Right atrium auricular region (tissue), 2 donors: ENCODE measurements around the gene PPFIA3. TPM values are rescaled to one million over a fixed set of nuclear protein-coding genes. Genes with fewer than 3 reads are reported as not detected.

Experiments
- DNase-seq: peaks from one replicate; pipeline ENCODE4 v3.0.0-alpha.2; 2019; ENCODE audit warnings: low spot score
- H3K27ac ChIP-seq, 2 donors: fragments of 200-600 bp; sonication (generic); 1 replicate in 1 of 2; 2 replicates in 1 of 2; pipeline ENCODE4 v1.5.1; 2016 to 2019
- H3K27me3 ChIP-seq, 2 donors: fragments of 200-600 bp; sonication (generic); one replicate each; pipeline versions ENCODE4 v1.5.1 to v1.6.0; 2017 to 2019
- H3K36me3 ChIP-seq: fragments of 200-600 bp; sonication (generic); one replicate; pipeline ENCODE4 v1.5.1; 2016
- H3K4me1 ChIP-seq, 2 donors: fragments of 200-600 bp; sonication (generic); one replicate each; pipeline versions ENCODE4 v1.5.1 to v1.6.0; 2017 to 2019
- H3K4me3 ChIP-seq, 2 donors: fragments of 200-600 bp; sonication (generic); 1 replicate in 1 of 2; 2 replicates in 1 of 2; pipeline ENCODE4 v1.5.1; 2017 to 2019; ENCODE audit warnings: mild to moderate bottlenecking in 1 of 2, moderate library complexity in 1 of 2
- H3K9me3 ChIP-seq, 2 donors: fragments of 200-600 bp; sonication (generic); one replicate each; pipeline ENCODE4 v1.5.1; 2019
- total RNA-seq, 2 donors: library from RNA; depleted of rRNA; stranded (reverse); fragments of >200 nt; gene quantifications; one replicate each; pipeline ENCODE4 v1.1.0, GENCODE V29; 2016
- TF ChIP-seq, protein P1 (sequence below), 2 donors: fragments of 200-600 bp; sonication (generic); IDR thresholded peaks; one replicate each; pipeline ENCODE4 v1.5.1; 2019; ENCODE audit warnings: antibody characterized with exemption in 2 of 2

PPFIA3 gene
- total RNA-seq, 2 donors from 2014 or later, result 5.0 to 6.8 TPM

DNA sequence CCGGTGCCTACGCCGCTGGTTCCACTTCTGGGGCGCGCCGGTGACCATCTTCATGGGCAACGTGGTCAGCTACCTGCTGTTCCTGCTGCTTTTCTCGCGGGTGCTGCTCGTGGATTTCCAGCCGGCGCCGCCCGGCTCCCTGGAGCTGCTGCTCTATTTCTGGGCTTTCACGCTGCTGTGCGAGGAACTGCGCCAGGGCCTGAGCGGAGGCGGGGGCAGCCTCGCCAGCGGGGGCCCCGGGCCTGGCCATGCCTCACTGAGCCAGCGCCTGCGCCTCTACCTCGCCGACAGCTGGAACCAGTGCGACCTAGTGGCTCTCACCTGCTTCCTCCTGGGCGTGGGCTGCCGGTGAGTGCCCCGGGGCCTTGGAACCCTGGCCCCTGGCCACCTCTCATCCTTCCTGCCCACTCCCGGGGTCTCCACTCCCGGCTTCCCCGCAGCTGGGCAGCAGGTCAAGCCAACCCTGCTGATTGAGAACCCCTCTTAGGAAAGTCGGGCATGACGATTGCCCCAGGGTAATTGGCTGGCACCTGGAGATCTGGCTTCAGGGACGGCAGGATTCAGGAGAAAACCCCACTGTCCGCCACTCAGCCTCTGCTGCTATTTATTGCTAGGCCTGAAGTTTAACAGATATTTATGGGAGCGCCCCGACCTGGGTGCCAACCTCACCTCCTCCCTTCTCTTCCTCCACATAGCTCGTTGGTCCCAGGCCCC, 77.3 kb downstream of the PPFIA3 start:
- Histone ChIP-seq H3K4me3 (no peak overlapping the region), H3K27me3 (no peaks in the 10 kb centered on the region), H3K27ac (peak overlapping the region; percentile 33 to 63), H3K4me1 (no peaks in the 10 kb centered on the region), H3K9me3 (no peaks in the 10 kb centered on the region), H3K36me3 (peaks cover 38% of the 10 kb centered on the region)
- TF ChIP-seq, protein P1, sequence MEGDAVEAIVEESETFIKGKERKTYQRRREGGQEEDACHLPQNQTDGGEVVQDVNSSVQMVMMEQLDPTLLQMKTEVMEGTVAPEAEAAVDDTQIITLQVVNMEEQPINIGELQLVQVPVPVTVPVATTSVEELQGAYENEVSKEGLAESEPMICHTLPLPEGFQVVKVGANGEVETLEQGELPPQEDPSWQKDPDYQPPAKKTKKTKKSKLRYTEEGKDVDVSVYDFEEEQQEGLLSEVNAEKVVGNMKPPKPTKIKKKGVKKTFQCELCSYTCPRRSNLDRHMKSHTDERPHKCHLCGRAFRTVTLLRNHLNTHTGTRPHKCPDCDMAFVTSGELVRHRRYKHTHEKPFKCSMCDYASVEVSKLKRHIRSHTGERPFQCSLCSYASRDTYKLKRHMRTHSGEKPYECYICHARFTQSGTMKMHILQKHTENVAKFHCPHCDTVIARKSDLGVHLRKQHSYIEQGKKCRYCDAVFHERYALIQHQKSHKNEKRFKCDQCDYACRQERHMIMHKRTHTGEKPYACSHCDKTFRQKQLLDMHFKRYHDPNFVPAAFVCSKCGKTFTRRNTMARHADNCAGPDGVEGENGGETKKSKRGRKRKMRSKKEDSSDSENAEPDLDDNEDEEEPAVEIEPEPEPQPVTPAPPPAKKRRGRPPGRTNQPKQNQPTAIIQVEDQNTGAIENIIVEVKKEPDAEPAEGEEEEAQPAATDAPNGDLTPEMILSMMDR (IDR thresholded peaks at IDR 0.05), result no peak
- DNase-seq, result no peak

DNA sequence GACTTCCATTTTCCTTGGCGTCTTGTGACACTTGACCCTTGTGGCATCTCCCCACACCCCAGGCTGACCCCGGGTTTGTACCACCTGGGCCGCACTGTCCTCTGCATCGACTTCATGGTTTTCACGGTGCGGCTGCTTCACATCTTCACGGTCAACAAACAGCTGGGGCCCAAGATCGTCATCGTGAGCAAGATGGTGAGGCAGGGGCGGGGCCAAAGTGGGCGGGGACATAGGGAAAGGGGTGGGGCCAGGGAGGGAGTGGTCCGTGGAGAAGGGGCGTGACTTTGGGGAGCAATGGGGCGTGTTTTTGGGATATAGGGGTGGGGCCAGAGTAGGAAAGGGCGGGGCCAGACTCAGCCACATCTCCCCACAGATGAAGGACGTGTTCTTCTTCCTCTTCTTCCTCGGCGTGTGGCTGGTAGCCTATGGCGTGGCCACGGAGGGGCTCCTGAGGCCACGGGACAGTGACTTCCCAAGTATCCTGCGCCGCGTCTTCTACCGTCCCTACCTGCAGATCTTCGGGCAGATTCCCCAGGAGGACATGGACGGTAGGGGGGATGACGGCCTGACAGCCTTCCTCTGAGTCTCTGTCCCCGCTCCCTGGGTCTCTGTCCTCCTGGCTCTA, 81.0 kb downstream of the PPFIA3 start:
- H3K9me3 ChIP-seq, result no peaks in the 10 kb centered on the region
- TF ChIP-seq, protein P1 (IDR thresholded peaks at IDR 0.05), result no peak
- no peak for DNase-seq
- peaks cover 50% of the 10 kb centered on the region for H3K36me3 ChIP-seq
- no peak overlapping the region for H3K27ac ChIP-seq
- H3K27me3 ChIP-seq, result no peaks in the 10 kb centered on the region
- H3K4me3 ChIP-seq, result no peak overlapping the region
- no peaks in the 10 kb centered on the region for H3K4me1 ChIP-seq

Other genes with a start within 250 kb of the PPFIA3 start
- gene PPP1R15A, start 247.1 kb upstream of the PPFIA3 start, total RNA-seq, result 10 to 100 TPM; 55.0 to 97.6 TPM
- gene TULP2, start 220.8 kb upstream of the PPFIA3 start, total RNA-seq, result not detected
- 100 to 1,000 TPM; 347 to 411 TPM for gene NUCB1, start 219.2 kb upstream of the PPFIA3 start, total RNA-seq
- gene DHDH, start 185.8 kb upstream of the PPFIA3 start, total RNA-seq, result not detected
- gene BAX, start 164.7 kb upstream of the PPFIA3 start, total RNA-seq, result 10 to 100 TPM; 10.7 to 21.2 TPM
- 1,000 to 10,000 TPM; 1,493 to 3,053 TPM for gene FTL, start 154.2 kb upstream of the PPFIA3 start, total RNA-seq
- gene GYS1, start 126.2 kb upstream of the PPFIA3 start, total RNA-seq, result 10 to 100 TPM; 72.1 to 88.1 TPM
- gene RUVBL2, start 125.7 kb upstream of the PPFIA3 start, total RNA-seq, result 10 to 100 TPM; 49.1 to 87.7 TPM
- not detected for gene LHB, start 102.5 kb upstream of the PPFIA3 start, total RNA-seq
- not detected for gene CGB3, start 95.2 kb upstream of the PPFIA3 start, total RNA-seq
- gene CGB2, start 87.7 kb upstream of the PPFIA3 start, total RNA-seq, result not detected
- not detected for gene CGB1, start 82.6 kb upstream of the PPFIA3 start, total RNA-seq
- gene CGB5, start 75.7 kb upstream of the PPFIA3 start, total RNA-seq, result not detected
- gene CGB8, start 70.4 kb upstream of the PPFIA3 start, total RNA-seq, result not detected
- not detected for gene CGB7, start 61.8 kb upstream of the PPFIA3 start, total RNA-seq
- not detected for gene NTF4, start 54.7 kb upstream of the PPFIA3 start, total RNA-seq
- gene KCNA7, start 46.8 kb upstream of the PPFIA3 start, total RNA-seq, result 1 to 10 TPM in 1 of 2 donors, under 1 TPM in 1; 0.35 to 3.2 TPM
- gene SNRNP70, start 34.1 kb upstream of the PPFIA3 start, total RNA-seq, result 10 to 100 TPM; 62.7 to 89.4 TPM
- 10 to 100 TPM; 31.5 to 35.0 TPM for gene LIN7B, start 5.2 kb upstream of the PPFIA3 start, total RNA-seq
- gene C19orf73, start 401 bp upstream of the PPFIA3 start, total RNA-seq, result 1 to 10 TPM; 3.1 to 5.9 TPM
- gene HRC, start 35.9 kb downstream of the PPFIA3 start, total RNA-seq, result 1,000 to 10,000 TPM in 1 of 2 donors, 100 to 1,000 TPM in 1; 558 to 1,164 TPM
- gene TRPM4, start 38.2 kb downstream of the PPFIA3 start, total RNA-seq, result 10 to 100 TPM; 20.6 to 22.8 TPM
- gene SLC6A16, start 205.6 kb downstream of the PPFIA3 start, total RNA-seq, result under 1 TPM; 0.56 to 0.90 TPM
- 10 to 100 TPM in 1 of 2 donors, 1 to 10 TPM in 1; 2.6 to 12.1 TPM for gene CD37, start 215.9 kb downstream of the PPFIA3 start, total RNA-seq
- 10 to 100 TPM; 39.8 to 45.3 TPM for gene TEAD2, start 242.9 kb downstream of the PPFIA3 start, total RNA-seq
- gene DKKL1, start 244.3 kb downstream of the PPFIA3 start, total RNA-seq, result not detected